Esophagus squamous epithelium (tissue), 4 donors: ENCODE measurements around the gene THSD7A.

Experiments used
- POLR2A ChIP-seq, 4 donors: fragments of 450-650 bp; IDR thresholded peaks; one replicate each; pipeline ENCODE4 v1.6.1; 2017; ENCODE audit warnings: antibody characterized with exemption in 4 of 4, mild to moderate bottlenecking in 4 of 4, moderate library complexity in 3 of 4
- TF ChIP-seq, protein P1 (sequence below), 6 experiments: fragments of 450-650 bp in 4 of 6; fragments of 200-600 bp in 2 of 6; sonication (generic) in 2 of 6; IDR thresholded peaks; one replicate each; pipeline ENCODE4 v1.5.1; 2016 to 2019; ENCODE audit warnings: antibody characterized with exemption in 6 of 6, mild to moderate bottlenecking in 4 of 6, moderate library complexity in 4 of 6

DNA sequence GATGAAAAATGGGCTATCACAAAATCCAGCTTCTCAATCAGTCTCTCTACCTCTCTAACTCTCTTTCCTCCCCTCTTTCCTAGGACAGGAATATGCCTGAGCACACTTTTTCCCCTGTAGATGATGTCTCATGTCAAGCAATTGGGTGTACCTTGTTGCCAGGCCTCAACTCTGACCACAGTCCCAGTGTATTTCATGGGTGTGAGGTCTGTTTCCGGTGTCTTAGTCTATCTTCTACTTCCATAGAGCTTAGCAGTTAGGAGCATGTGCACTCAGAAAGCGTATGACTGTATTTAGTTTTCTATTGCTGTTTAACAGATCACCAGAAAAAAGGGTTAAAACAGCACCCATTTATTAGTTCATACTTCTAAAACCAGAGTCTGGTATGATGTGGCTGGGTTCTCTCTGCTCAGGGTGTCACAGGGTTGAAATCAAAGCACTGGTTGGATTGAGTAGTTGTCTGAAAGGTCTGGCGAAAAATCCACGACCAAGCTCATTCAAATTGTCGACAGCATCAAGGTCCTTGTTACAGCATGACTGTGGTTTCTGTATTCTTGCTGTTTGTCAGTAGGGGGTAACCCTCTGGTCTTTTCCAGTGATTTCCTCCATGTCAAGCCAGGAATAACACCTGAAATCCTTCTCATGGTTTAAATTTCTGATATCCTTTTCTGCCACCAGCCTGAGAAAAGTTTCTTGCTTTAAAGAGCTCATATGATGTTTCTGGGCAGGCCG, 130.0 kb downstream of the THSD7A start:
- TF ChIP-seq, protein P1, sequence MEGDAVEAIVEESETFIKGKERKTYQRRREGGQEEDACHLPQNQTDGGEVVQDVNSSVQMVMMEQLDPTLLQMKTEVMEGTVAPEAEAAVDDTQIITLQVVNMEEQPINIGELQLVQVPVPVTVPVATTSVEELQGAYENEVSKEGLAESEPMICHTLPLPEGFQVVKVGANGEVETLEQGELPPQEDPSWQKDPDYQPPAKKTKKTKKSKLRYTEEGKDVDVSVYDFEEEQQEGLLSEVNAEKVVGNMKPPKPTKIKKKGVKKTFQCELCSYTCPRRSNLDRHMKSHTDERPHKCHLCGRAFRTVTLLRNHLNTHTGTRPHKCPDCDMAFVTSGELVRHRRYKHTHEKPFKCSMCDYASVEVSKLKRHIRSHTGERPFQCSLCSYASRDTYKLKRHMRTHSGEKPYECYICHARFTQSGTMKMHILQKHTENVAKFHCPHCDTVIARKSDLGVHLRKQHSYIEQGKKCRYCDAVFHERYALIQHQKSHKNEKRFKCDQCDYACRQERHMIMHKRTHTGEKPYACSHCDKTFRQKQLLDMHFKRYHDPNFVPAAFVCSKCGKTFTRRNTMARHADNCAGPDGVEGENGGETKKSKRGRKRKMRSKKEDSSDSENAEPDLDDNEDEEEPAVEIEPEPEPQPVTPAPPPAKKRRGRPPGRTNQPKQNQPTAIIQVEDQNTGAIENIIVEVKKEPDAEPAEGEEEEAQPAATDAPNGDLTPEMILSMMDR (IDR thresholded peaks at IDR 0.05): no peak
- no peak for TF ChIP-seq POLR2A (IDR thresholded peaks at IDR 0.05)
